Right kidney (tissue), 1 donor: ENCODE measurements around the gene TRIP11.

ENCODE experiments used
- DNase-seq: peaks from one replicate; pipeline ENCODE4 v3.0.0-alpha.2; 2016

Gene TRIP11

DNA sequence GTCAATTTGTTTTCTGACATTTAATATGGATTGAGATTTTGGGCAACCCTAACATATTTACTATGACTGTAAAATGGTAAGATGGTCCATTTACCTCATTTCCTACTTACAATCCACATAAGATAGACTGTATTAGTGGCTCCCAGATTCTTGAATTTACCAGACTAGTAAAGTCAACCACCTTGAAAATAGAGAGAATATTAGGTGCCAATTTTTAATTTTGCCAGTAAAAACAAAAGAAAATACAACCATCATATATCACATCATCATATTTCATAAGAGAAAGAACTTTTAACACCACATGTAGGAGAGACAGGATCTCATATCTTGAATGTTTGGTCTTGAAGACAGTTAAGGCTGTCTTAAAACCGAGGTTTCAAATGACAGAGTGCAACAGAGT is 84.7 kb downstream of the TRIP11 start:
- no peak for DNase-seq

DNA sequence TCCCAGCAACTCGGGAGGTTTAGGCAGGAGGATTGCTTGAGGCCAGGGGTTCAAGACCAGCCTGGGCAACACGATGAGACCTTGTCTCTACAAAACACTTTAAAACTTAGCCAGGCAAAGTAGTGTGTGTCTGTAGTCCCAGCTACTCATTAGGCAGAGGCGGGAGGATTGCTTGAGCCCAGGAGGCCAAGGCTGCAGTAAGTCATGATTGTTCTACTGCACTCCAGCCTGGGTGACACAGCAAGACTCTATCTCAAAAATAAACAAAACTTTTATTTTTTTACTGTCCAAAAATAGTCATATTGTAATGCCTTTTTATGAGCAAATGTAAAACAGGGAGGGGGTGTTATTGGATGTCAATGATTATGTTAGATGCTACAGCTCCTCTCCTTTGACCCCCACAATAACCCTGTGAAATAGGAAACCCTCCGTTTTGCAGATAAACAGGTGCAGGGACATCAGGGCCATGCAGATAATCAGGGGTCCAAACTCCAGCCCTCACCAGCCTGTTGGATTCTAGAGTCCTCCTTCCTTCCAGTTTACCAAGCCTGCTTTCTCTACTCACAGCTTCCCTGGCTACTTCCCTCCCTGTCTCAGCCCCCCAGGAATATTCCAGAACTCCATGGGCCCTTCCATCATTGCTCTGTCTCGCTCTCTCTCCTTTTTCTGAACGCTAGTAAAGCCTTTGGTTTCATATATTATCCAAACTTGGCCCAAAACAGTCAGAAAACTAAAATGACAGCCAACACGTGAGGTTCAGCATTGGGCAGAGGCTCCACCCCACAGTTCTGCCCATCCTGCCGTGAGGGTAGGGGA is 86.5 kb downstream of the TRIP11 start:
- DNase-seq: no peak

DNA sequence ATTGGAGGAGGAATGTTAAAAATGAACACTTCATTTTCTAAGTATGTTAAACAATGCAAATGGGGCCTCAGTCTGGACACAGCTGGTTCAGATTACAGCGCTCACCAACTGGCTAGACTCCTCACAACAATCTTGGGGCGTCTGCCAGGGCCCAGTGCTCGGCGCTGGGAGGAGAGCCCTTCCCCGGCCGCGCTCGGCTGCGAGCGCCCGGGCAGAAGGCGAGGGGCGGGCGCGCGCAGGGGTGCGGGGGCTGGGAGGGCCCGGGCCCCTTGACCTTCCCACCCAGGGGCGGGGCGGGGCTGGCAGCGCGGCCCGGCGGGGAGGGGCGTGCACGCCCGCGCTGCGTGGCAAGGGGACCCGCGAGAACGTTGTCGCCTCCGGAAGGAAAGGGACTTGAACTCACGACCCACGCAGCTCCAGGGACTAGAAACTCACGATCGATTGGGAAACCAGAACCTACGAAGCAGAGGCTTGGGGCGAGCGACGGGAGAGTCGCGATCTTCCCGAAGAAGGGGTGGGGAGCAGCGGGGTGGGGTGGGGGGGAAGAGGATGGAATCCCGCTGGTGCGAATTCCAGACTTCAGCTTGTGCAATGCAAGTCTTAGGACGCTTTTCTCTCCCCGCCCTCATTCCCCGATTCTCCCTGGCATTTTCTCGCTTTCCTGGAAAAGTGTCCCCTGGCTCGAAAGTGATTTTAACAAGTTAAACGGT is 92.2 kb downstream of the TRIP11 start, which contains the start of gene FBLN5:
FBLN5 (minus strand) TSS at position 220 of the 710 bp plus-strand sequence. CDS start 465 bp downstream, outside the sequence.
- peak; percentile 49 for DNase-seq

DNA sequence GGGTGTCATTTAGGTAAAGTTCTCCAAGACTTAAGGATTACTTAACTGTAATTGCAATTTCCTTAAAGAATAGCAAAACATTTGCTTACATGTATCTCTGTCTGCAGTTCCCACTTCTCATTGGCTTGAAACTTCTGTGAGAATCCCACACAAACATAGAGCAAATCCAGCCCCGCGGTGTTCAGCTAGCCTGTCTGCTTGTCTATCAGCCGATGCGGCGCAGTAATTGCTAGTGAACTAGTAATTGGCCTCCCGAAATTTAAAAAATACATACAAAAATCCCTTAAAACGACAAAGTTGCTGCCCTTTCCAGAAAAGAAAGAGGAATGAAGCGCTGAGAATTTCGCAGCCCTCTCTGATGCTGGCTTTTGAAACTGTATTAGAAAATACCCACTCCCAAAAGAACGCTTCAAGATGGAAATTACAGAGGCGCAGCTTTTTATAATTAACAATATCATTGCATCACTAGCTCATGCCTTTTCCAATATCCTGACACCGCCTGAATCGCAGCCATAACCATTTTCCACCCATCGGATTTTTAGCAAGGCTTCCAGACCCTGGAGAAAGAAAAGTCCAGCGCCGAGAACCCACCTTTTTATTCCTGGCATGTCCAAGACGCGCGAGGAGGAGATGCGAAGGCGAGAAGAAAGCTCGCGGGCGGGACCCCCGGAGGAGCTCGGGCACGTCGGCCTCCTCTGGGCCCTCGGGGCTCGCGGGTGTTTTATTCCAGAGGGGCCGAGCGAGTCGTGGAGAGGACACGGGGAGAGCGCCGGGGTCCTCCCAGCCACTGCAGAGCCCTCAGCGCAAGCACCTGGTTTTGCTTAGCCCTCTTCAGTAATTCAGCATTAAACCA is 93.0 kb downstream of the TRIP11 start:
- DNase-seq: peak; percentile 77

DNA sequence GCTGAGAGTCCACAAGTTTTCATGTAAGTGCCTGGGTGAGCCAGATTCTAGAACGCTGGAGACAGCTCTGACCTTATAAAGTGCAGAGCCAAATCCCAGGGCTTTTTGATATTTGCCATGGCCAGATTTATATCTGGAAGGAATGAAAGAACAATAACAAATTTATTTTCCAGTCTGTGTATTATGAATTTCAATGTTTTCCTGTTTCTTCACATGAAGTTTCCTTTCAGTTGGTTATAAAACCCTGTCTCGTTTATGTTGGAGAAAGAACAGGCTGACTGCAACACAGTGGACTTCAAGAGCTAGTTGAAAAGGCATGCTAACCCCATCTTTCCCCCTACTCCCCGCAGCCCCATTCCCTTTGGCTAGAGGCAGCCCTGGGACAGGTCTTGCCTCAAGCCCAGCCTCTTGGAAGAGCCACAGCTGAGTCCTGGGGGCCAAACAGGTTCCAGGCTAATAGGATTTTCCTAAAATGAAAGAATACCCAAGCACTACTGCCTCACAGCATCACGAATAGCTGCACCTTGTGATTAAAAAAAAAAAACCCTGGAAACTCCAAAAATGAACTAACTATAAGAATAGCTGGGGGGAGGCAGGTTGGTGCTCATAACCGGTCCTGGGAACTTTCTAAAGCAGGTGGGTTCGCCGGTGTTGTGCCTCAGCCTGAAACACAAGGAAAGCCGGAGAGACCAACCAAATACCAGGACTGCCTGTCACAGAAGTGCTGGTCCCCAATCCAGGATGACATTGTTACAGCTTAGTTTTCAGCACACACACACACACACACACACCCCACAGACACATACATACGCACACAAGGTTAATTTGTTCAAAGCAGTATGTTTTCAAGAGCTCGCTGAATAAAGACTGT is 93.9 kb downstream of the TRIP11 start:
- DNase-seq: no peak

DNA sequence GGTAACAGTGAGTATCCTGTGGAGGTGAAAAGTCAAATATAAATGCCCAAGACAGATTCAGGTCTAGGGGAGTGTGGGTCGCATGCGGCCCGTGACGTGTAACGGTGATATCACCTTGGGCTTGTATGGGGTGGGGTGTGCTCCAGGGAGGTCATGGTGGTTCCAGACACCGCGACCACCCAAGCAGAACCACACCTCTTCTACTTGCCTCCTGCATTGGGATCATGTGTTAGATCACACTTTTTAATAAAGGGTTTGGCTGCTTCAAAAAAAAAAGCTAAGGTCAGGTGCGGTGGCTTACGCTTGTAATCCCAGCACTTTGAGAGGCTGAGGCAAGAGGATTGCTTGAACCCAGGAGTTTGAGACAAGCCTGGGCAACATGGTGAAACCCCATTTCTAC is 96.9 kb downstream of the TRIP11 start:
- DNase-seq: no peak

DNA sequence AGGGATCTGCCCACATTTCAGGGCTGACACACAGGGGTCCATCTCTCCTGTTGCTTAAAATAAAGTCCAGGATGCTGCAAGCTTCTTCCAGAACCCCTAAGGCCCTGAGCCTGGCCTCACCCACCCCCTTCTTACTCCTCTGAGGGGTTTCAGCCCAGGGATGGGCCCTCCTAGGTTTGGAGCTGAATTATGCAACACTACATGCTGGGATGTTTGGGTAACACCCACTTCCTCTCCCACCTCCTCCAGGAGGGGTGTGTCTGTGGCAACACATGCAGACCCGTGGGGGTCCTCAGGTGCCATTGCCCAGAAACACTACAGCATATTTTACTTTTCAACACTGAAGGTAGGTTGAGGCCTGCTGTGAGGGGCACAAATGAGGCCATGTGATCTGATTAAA is 97.7 kb downstream of the TRIP11 start:
- DNase-seq: no peak

DNA sequence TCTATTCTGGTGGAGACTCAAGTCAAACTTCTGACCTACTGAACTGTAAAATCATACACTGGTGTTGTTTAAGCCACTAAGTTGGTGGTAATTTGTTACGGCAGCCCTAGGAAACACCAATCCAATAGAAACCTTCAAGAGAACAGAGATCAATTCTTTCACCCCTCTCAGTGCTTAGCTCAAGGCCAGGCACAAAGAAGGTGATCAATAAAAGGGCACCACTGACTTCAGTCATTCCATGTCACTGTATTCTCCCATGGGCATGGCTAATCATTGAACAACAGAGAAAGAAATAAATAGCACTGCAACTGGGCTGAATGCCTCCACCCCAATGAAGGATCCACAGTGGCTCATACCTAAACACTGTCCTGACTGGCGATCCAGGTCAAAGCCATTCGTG is 99.7 kb downstream of the TRIP11 start:
- DNase-seq: no peak

DNA sequence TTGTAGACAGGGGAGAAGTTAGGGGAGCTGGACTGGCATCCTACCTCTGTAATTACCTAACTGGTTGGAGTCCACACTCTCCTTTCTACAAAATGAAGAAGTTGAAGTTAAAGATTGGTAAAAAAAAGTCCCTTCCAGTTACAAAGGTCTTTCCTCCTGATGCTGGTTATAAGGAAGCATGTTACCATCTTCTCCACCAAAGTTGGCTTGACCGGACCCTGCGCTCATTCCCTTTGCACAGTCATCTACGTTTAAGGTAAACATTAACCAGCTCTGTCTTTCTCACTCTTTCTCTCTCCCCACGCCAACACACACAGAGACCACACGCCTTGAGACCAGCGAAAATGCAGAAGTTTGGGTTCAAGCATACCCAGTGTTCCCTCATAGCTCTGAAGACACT is 104.3 kb downstream of the TRIP11 start:
- DNase-seq: no peak

DNA sequence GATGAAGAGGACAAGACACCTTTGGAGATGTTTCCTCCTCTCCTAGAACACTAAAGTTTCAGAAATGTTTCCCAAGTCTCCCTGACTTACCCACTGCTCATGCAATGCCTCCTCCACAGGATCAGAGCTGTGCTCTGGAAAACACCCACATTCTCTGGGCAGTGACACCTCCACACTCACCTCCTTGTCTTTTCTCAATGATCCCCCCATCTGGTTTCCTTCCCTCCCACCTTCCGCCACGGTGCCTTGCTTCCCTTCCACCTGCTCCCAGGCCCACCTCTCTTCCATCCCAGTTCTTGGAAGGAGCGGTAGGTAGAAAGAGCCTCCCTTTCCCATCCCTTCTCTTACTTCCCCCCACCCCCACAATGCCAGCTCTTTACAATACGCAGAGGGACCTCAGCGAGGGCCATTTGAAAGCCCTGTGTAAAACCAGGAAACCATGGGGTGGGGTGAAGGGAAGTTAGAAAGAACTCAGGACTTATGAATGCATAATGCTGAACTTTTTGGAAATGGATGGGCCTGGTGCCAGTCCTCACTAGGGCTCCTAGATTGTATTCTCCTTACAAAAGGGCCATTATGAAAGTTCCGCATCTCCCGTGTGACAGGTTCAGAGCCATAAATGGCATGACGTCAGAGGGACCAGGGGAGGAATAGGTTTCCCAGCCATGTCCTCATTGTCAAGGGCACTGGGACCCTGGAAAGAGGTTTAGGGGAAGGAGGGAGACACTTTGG is 105.1 kb downstream of the TRIP11 start:
- DNase-seq: no peak

DNA sequence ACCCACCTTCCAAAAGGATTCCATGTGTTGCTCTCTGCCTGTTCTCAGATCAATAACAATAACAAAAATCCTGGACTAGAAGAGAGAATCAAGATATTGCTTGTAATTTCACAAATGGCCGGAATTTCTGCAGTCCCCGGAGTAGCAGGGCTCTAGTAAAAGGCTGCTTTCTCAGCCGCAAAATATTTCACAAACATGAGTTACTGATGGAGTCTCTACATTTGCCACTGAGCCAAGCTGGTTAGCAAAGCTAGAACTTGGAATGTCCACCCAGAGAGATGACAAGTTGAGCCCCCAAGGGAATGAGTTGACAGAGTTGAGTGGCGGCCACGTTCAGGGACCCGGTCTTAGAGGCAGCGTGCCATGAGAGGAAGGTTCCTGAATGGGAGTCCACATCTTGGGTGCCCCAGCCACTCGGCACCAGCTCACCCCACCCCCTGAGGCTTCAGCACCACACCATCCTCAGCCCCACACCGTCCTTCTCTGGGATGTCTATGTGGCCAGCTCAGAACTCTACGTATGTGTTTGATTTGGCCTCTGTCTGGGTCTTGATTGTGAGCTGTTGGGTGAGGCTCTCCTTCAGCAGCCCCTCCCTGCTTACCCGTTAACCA is 108.3 kb downstream of the TRIP11 start:
- DNase-seq: no peak

DNA sequence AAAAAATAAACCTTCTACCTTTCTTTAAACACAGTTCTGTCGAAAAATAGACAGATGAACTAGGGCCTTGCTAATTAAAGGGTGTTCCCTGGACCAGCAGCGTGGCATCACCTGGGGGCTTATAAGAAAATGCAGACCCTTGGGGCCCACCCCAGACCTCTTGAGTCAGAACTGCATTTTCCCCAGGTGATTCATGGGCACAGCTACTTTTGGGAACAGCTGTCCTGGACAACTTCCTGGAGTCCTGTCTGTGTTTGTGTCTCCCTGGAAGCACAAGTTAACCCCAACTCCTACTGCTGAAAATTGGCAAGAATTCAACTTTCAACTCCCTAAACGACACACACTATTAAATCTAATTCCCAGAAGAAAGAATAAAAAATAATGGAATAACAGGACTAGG is 110.2 kb downstream of the TRIP11 start:
- no peak for DNase-seq

DNA sequence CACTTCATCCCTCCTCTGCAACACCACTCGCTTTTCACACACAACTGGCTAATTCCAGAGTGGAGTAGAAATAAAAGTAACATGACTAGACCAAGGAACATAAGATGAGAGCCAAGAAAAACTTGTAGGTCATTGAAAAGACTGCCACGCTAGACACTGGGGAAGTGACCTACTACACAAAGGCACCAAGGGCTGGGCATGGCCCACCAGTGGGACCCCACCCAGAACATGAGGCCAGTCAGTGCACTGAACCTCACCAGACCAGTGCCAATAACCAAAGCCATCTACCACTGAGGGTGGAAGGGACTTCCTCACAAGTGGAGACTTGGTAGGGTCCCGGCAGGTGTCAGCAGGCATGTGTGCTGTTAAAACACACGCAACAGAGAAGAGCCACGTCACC is 112.1 kb downstream of the TRIP11 start:
- DNase-seq: no peak

DNA sequence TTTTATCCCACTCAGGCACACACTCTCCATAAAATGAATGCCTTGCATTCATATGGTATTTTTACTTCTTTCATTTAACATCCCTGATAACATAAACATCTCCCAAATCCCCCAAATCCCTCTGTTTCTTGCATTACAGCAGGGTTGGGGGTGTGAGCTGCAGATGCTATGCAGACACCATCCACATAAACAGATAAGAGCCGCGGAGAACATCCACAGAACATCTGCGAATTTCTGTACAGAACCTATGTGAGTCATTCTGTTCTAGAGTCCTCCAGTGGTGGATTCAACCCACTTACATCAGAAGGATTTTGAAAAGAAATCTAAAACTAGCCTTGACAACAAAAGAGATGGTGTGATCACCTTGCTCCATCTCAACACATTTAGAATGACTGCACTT is 112.7 kb downstream of the TRIP11 start:
- no peak for DNase-seq

DNA sequence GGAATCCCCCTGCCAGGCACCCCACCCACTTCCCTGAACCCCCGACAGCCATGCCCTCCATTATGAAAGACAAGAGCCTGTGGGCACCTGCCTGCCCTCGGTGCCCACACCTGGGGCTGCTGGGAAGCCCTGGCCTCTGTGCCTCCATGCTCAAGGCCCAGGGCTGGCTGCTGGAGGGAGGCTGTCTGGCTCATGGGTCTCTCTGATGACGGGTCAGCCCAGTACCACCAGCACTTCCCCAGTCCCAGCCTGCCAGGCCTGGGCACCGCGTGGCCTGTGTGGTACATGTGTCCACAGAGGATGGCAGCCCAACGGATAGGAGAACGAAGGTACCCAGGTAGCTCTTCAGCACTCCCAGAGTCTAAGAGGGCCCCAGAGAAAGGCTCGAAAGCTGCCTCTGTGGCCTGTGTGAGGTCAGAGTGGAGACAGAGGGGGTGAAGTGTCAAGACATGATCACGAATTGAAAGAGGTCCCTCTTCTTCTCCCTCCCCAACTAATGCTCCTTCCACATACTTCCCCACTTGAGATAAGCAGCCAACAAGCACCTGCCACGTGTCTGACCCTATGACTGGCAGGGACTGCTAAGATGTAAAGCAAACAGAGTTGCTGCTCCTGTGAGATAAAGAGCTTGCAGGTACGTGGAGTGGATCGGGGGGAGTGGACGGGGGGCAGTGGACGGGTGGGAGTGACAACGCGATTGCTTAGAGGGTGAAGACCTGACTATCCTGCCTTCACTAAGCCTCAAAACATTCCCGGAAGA is 113.5 kb downstream of the TRIP11 start:
- DNase-seq: no peak

DNA sequence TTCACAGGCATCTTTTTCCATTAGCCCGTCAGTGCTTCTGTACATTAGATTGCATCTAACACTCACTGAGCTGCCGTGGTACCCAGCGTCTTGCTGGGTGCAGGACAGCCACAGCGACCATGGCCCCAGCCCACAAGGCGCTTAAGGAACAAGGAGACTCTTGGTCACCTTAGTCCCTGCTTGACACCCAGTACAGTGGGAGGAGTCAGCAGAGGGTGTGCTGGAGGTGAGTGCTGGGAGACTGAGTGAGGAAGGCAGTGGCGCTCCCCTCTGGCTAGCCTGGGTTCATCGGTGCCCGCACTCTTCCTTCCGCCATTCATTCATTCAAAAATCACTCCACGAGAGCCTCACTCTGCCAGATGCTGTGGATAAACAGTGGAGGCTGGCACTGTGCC is 114.1 kb downstream of the TRIP11 start:
- no peak for DNase-seq

DNA sequence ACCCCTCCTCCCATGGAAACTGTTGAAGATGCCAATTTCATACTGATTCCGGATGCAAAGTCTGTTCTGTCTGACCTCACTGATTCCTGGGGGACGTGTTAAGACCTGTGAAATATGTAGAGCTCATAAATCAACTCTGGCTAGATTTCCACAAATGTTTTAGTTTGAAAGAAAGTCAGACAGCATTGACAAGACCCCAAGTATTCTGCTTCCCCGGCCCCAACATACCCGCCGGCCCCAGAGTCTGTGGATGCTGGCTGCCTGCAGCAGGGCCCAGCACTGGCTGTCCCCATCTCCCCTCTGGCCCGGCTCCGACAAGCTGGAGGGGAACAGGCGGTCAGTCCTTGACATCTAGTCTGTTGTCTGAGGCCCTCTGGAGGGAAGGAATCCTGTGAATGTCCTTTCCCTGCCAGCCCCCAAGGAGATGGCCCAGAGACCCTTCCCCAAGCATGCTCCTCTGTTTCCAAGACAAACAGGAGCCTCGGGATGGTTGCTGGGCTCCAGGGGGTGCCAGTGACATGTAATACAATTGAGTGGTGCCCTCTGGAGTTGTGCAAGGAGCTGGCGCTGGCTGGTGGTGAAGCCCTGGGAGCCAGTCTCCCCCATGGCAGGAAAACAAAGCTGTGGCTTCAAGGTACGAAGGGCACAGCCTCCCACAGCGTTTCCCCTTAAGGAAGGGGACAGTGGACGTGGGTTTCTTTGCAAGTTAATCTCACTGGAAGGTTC is 114.7 kb downstream of the TRIP11 start:
- DNase-seq: no peak

DNA sequence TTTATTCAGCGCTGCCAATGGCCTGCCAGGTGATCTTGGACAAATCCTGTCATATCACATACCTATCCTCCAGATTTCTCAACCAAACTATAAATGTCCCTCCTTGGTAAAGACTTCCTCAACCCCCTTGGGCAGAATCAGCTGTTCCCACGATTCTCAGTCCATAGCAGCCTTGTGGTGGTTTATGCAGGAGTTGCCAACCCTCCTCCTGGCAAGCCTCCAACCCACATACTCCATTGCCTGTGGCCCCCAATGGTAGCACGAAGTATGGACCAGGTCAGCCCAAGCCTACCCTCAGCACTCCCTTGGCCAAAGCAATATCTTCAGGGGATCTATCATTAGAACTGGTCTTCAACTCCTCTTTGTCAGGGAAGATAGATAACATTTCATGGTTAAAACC is 119.3 kb downstream of the TRIP11 start:
- DNase-seq: no peak

DNA sequence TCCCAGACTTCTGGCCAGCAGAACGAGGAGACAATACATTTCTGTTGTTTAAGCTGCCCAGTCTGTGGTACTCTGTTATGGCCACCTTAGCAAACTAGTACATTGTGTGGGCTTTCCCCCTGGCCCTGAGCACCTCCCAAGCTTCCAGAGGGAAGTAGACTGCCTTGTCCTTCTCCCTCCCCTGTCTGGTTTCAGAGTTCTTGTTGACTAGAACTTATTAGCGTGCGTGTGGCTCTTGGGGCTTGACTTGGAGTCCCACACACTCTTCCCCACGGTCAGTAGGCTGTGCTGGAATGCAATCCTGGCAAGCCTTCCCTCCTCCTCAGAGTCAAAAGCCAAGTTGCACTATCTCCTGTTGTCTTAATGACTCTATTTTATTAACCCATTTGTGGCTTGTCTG is 120.0 kb downstream of the TRIP11 start:
- DNase-seq: no peak
